Fibroblast of lung (primary cell): ENCODE results near the gene DENND4A.

Source experiments
- CTCF ChIP-seq, 2 donors: IDR thresholded peaks in 1 of 2; conservative IDR thresholded peaks in 1 of 2; 1 replicate in 1 of 2; 2 replicates in 1 of 2; pipeline ENCODE4 v1.5.1; 2011 to 2012; ENCODE audit warnings: low read length in 2 of 2, control low read depth in 1 of 2, inconsistent platforms in 1 of 2, low read depth in 1 of 2, mild to moderate bottlenecking in 1 of 2
- EZH2 ChIP-seq: IDR thresholded peaks from 2 replicates; pipeline ENCODE4 v1.5.1; 2012; ENCODE audit warnings: low read length, control low read depth, mild to moderate bottlenecking; ENCODE audit errors: missing control alignments

GRCh38 chr15:65839985-65840384 is 47.9 kb upstream of the DENND4A start:
- no peak for TF ChIP-seq CTCF (conservative IDR thresholded peaks at IDR 0.05 in 1 of 2, IDR thresholded peaks at IDR 0.05 in 1 of 2; ENCODE audit: low read depth in 1 of 2, low read length in 2 of 2)
- no peak for TF ChIP-seq EZH2
